Transverse colon (tissue), 4 donors: ENCODE data around the gene PANX2. TPM values are rescaled to one million over a fixed set of nuclear protein-coding genes. Genes with fewer than 3 reads are reported as not detected.

Experiments used
- DNase-seq: peaks from one replicate; pipeline ENCODE4 v3.0.0-alpha.2; 2019
- H3K27ac ChIP-seq, 4 donors: fragments of 200-600 bp; sonication (generic); 2 replicates each; pipeline ENCODE4 v1.5.1; 2016 to 2018; ENCODE audit warnings: inconsistent platforms in 4 of 4
- H3K27me3 ChIP-seq: fragments of 200-600 bp; sonication (generic); 2 replicates; pipeline ENCODE4 v1.5.1; 2017; ENCODE audit warnings: inconsistent platforms
- H3K36me3 ChIP-seq, 4 donors: fragments of 200-600 bp; sonication (generic); 2 replicates each; pipeline ENCODE4 v1.5.1; 2017 to 2019; ENCODE audit warnings: inconsistent platforms in 4 of 4
- H3K4me1 ChIP-seq, 4 donors: fragments of 200-600 bp; sonication (generic); 2 replicates each; pipeline ENCODE4 v1.5.1; 2017 to 2020; ENCODE audit warnings: inconsistent platforms in 4 of 4
- H3K4me3 ChIP-seq, 4 donors: fragments of 200-600 bp; sonication (generic); 1 replicate in 1 of 4; 2 replicates in 3 of 4; pipeline versions ENCODE4 v1.5.1 to v1.6.1; 2017 to 2019; ENCODE audit warnings: inconsistent platforms in 4 of 4
- H3K9me3 ChIP-seq, 2 donors: fragments of 200-600 bp; sonication (generic); 2 replicates each; pipeline ENCODE4 v1.5.1; 2017 to 2019; ENCODE audit warnings: inconsistent platforms in 2 of 2
- CTCF ChIP-seq, 5 experiments: fragments of 200-600 bp in 3 of 5; fragments of 450-650 bp in 2 of 5; sonication (generic) in 3 of 5; IDR thresholded peaks; 1 replicate in 2 of 5; 2 replicates in 3 of 5; pipeline ENCODE4 v1.5.1; 2016 to 2017; ENCODE audit warnings: antibody characterized with exemption in 5 of 5, inconsistent platforms in 3 of 5, mild to moderate bottlenecking in 2 of 5, moderate library complexity in 1 of 5
- EP300 ChIP-seq: sonication (generic); formaldehyde crosslinking; IDR thresholded peaks from one replicate; pipeline ENCODE4 v1.6.1; 2017; ENCODE audit warnings: antibody characterized with exemption, low read depth
- POLR2A ChIP-seq: fragments of 450-650 bp; IDR thresholded peaks from one replicate; pipeline ENCODE4 v1.6.1; 2016; ENCODE audit warnings: antibody characterized with exemption, mild to moderate bottlenecking, moderate library complexity
- POLR2AphosphoS5 ChIP-seq, 3 donors: sonication (generic); formaldehyde crosslinking; IDR thresholded peaks; one replicate each; pipeline ENCODE4 v1.6.1; 2016; ENCODE audit warnings: antibody characterized with exemption in 3 of 3
- WGBS, 2 donors: methylation state at CpG; one replicate each; pipeline ENCODE4 v1.1.5; 2018; ENCODE audit warnings: low coverage in 1 of 2; 5-methylcytosine and 5-hydroxymethylcytosine counted together
- in situ Hi-C, 4 donors: fragments of 200-750 bp; cut with MboI; loops; one replicate each; pipeline versions ENCODE4 v1.15.0 to v1.15.1; 2017; ENCODE audit warnings: low sequenced_read_pairs in 3 of 4, low pct_ligation_motif_present in 1 of 4, low pct_unique_long_range_greater_than_20kb in 1 of 4
- intact Hi-C: fragments of 100-400 bp; cut with DNase I; formaldehyde crosslinking; loops from one replicate; pipeline ENCODE4 v1.15.1; 2023; ENCODE audit warnings: low total_unique reads
- total RNA-seq, 4 donors: library from RNA; depleted of rRNA; stranded (reverse); fragments of >200 nt; gene quantifications; one replicate each; pipeline ENCODE4 v1.1.0, GENCODE V29; 2016

PANX2 gene
- total RNA-seq, 4 donors from 2014 or later: 0.32 TPM; not detected in 3

- DNase-seq: no peak
- 92% methylated on average over 14 of the region's 23 CpGs; no CpG with 5 or more reads in 1 of the 2 donors for WGBS, 2 donors
- Histone ChIP-seq H3K36me3 (peaks cover 0 to 6% (median 2%) of the 10 kb centered on the region in 4 donors), H3K27me3 (no peaks in the 10 kb centered on the region), H3K4me1 (peaks cover 13 to 25% (median 22%) of the 10 kb centered on the region in 4 donors), H3K4me3 (no peak overlapping the region), H3K9me3 (no peaks in the 10 kb centered on the region), H3K27ac (no peak overlapping the region)
- intact Hi-C loops (no loop called here), in situ Hi-C loops (no loop called here)
- TF ChIP-seq CTCF (IDR thresholded peaks at IDR 0.05) (no peak), EP300 (no peak), POLR2AphosphoS5 (IDR thresholded peaks at IDR 0.05) (no peak)
Observed at GRCh38 chr22:50197000-50197800, 26.7 kb downstream of the PANX2 start.

GRCh38 chr22:50197856-50198623, 27.5 kb downstream of the PANX2 start:
- intact Hi-C loops: no loop called here
- peaks cover 0 to 6% (median 2%) of the 10 kb centered on the region in 4 donors for H3K36me3 ChIP-seq

GRCh38 chr22:50198624-50199017, 28.1 kb downstream of the PANX2 start:
- no peaks in the 10 kb centered on the region for H3K27me3 ChIP-seq
- no peak overlapping the region for H3K27ac ChIP-seq
- no peak overlapping the region for H3K4me3 ChIP-seq
- TF ChIP-seq EP300 (no peak), POLR2A (no peak), CTCF (IDR thresholded peaks at IDR 0.05) (no peak), POLR2AphosphoS5 (IDR thresholded peaks at IDR 0.05) (no peak)
- WGBS, 2 donors: 88 to 92% methylated on average over 2 to 12 of the region's 16 CpGs
- H3K36me3 ChIP-seq: peaks cover 0 to 6% (median 2%) of the 10 kb centered on the region in 4 donors
- no peaks in the 10 kb centered on the region for H3K9me3 ChIP-seq
- in situ Hi-C loops (no loop called here), intact Hi-C loops (no loop called here)
- DNase-seq: no peak
- peaks cover 16 to 22% (median 19%) of the 10 kb centered on the region in 4 donors for H3K4me1 ChIP-seq

More at GRCh38 chr22:50197856-50198623, 27.5 kb downstream of the PANX2 start:
- TF ChIP-seq POLR2AphosphoS5 (IDR thresholded peaks at IDR 0.05) (no peak), POLR2A (no peak), EP300 (no peak), CTCF (IDR thresholded peaks at IDR 0.05) (no peak)
- Histone ChIP-seq H3K4me3 (no peak overlapping the region), H3K27me3 (no peaks in the 10 kb centered on the region), H3K27ac (no peak overlapping the region), H3K4me1 (peaks cover 16 to 22% (median 20%) of the 10 kb centered on the region in 4 donors), H3K9me3 (no peaks in the 10 kb centered on the region)
- in situ Hi-C loops: no loop called here
- 94% methylated on average over 38 of the region's 61 CpGs; no CpG with 5 or more reads in 1 of the 2 donors for WGBS, 2 donors
- no peak for DNase-seq

- Histone ChIP-seq H3K4me1 (peaks cover 16 to 22% (median 19%) of the 10 kb centered on the region in 4 donors), H3K9me3 (no peaks in the 10 kb centered on the region), H3K27me3 (no peaks in the 10 kb centered on the region), H3K36me3 (peaks cover 0 to 4% (median 2%) of the 10 kb centered on the region in 4 donors), H3K4me3 (no peak overlapping the region), H3K27ac (no peak overlapping the region)
- DNase-seq: no peak
- intact Hi-C loops (no loop called here), in situ Hi-C loops (no loop called here)
- TF ChIP-seq POLR2A: no peak
- no peak for TF ChIP-seq EP300
- no peak for TF ChIP-seq CTCF (IDR thresholded peaks at IDR 0.05)
- TF ChIP-seq POLR2AphosphoS5 (IDR thresholded peaks at IDR 0.05): no peak
- 87% methylated on average over 17 of the region's 18 CpGs; no CpG with 5 or more reads in 1 of the 2 donors for WGBS, 2 donors
Observed at GRCh38 chr22:50199251-50199721, 28.8 kb downstream of the PANX2 start.
